GM12875 (cell line): ENCODE results near the gene MT1B.

Experiments
- H3K4me3 ChIP-seq: one replicate; pipeline ENCODE4 v1.5.1; 2011; ENCODE audit warnings: low read depth, low read length, control low read depth
- CTCF ChIP-seq: IDR thresholded peaks from 2 replicates; pipeline ENCODE4 v1.5.1; 2011; ENCODE audit warnings: low read depth, mild to moderate bottlenecking, control low read depth, inconsistent platforms, low read length, moderate library complexity, borderline replicate concordance; ENCODE audit not compliant: insufficient read depth

The MT1B gene

GRCh38 chr16:56691885-56692284 is 40.2 kb downstream of the MT1B start:
- no peak for TF ChIP-seq CTCF
- no peak overlapping the region for H3K4me3 ChIP-seq

- TF ChIP-seq CTCF = no peak
- H3K4me3 ChIP-seq = no peak overlapping the region
Observed at GRCh38 chr16:56695246-56695645, 43.6 kb downstream of the MT1B start.

- no peak overlapping the region for H3K4me3 ChIP-seq
- TF ChIP-seq CTCF = no peak
Observed at GRCh38 chr16:56697456-56698155, 45.9 kb downstream of the MT1B start.

- TF ChIP-seq CTCF = no peak
- no peak overlapping the region for H3K4me3 ChIP-seq
Observed at GRCh38 chr16:56700195-56700594, 48.5 kb downstream of the MT1B start.

GRCh38 chr16:56700631-56701030 is 48.9 kb downstream of the MT1B start:
- no peak for TF ChIP-seq CTCF
- H3K4me3 ChIP-seq = no peak overlapping the region

- TF ChIP-seq CTCF = no peak
- H3K4me3 ChIP-seq = no peak overlapping the region
Observed at GRCh38 chr16:56701534-56701933, 49.8 kb downstream of the MT1B start.
